Activated CD8-positive, alpha-beta memory T cell treated with anti-CD3 and anti-CD28 coated beads for 4 hours (primary cell): ENCODE results near the gene MOSMO.
A peak's percentile ranks its signal among the peaks of the same experiment; 100 is the strongest.
"Not testable (repeated sequence)": the region's sequence is repeated elsewhere in the genome, so short reads cannot be mapped to it uniquely, and the experiment has no call there.

Experiments used
- DNase-seq, 2 donors: peaks; one replicate each; pipeline ENCODE4 v3.0.0-alpha.2; 2020; ENCODE audit warnings: low read depth in 2 of 2

Gene MOSMO

DNA sequence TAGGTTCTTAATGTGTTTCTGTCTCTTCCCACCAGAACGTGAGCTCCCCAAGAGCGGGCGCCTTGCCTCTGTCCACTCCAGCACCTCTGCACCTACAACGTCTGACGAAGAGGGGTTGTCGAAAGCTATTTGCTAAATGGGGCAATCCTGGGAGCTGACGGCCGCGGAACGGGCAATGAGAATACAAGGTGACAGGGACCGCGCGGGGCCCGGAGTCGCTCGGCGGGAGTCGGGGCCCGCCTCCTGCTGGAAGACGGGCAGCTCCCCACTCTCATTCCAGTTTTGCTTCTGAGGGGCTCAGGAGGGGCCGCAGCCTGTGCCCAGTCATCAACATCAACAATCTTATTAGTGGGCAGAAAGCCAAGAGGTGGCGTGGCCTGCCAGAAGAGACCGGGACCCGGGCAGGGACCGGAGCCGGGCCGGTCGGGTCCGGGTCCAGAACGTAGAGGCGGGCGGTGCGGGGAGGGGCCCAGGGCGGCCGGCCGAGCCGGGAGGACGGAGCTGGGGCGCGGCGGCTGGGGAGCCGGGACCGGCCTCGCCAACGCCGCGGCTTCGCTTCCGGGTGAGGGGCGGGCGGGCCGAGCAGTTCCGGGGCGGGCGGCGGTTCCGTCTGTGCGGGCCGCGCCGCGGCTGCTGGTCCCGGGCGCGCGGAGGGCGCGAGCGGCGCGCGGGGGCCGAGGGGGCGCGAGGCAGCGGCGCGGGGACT, at the start of gene MOSMO:
Gene MOSMO, plus strand, starts transcription at position 603 of the 706 bp plus-strand sequence. CDS start 191 bp downstream, outside the sequence.
- DNase-seq, result peak; percentile 31 to 42

GRCh38 chr16:21959050-21959449, 48.9 kb upstream of the MOSMO start:
- no peak for DNase-seq

DNA sequence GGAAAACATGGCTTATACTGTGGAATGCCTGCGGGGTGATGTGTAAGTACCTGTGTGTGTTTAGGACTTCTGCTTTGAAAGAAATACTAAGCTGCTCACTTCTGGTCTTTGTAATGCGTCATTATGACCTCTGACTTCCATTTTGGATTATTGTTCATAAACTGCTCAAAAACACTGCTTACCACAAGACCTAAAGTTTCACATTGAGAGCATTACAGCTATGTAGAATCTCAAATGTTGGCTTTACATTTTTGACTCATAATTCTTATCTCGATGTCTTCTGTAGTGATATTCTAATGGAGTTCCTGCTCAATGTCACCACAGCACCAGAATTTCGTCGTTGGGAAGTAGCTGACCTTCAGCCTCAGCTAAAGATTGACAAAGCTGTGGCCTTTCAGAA, 45.4 kb upstream of the MOSMO start:
- no peak for DNase-seq

GRCh38 chr16:21963887-21964286, 44.0 kb upstream of the MOSMO start:
- DNase-seq, result no peak

- no peak for DNase-seq
These were observed 43.6 kb upstream of the MOSMO start for GRCh38 chr16:21964353-21964752.

- DNase-seq, result no peak
These were observed 36.1 kb upstream of the MOSMO start for GRCh38 chr16:21971856-21972255.

- DNase-seq, result no peak
These were observed 34.0 kb upstream of the MOSMO start for GRCh38 chr16:21973945-21974344.

- no peak for DNase-seq
These were observed 27.9 kb upstream of the MOSMO start for GRCh38 chr16:21980032-21980431.

- DNase-seq, result no peak
These were observed 25.8 kb upstream of the MOSMO start for GRCh38 chr16:21982108-21982507.

GRCh38 chr16:21984062-21984461, 23.8 kb upstream of the MOSMO start:
- DNase-seq, result no peak

- no peak for DNase-seq
These were observed 22.4 kb upstream of the MOSMO start for GRCh38 chr16:21985524-21985923.

DNA sequence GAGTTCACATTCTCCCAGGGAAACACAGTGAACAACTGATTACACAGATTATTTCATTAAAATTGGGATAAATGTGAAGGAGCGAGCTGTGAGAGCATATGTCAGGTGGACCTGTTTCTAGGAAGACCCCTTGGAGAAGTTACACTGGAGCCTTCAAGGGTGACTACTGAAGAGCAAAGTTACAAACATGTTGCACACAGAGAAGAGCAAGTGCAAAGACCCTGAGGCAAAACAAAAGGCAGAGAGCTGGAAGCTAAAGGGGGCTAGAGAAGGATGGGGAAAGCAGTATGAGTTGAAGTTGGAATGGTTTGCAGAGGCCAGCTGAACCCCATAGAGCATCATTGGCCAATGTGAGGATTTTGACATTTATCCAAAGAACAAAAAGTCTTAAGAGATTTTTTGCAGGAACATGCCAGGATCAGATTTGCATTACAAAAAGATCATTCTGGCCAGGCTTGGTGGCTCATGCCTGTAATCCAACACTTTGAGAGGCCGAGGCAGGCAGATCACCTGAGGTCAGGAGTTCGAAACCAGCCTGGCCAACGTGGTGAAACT, 21.1 kb upstream of the MOSMO start:
- no peak for DNase-seq

- no peak for DNase-seq
These were observed 20.4 kb upstream of the MOSMO start for GRCh38 chr16:21987498-21987897.

DNA sequence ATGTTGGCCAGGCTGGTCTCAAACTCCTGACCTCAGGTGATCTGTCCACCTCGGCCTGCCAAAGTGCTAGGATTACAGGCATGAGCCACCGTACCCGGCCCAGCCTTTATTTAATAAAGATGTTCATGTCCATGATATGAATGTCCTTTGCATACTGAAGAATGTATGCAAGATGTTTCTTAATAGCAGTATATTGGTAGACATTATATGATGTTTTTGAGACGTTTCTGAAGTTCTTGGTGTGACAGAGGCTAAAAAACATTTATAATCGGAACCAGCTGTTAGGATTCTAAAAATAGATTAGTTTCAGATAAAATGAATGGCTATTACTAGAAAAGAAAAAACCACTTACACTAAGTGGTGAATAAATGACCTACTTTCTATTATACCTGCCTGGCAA, 18.8 kb upstream of the MOSMO start:
- no peak for DNase-seq

DNA sequence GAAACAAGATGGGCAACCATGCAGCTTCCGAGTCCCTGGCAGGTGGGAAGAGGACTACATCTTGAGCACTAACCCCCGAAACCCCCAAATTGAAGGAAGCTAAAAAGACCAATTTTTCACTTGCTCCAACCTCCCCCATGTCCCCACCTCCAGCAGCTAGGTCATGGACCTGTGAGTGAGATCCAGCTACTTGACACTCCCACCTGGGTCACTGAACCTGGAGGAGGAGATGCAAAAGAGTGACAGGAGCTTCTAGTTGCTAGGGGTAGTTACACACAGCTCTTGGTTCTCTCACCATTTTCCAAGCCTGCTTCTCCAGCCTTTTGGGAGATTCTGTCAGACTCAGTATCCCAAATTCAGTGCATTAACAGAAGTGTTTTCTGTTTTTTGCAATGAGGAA, 18.2 kb upstream of the MOSMO start:
- no peak for DNase-seq

DNA sequence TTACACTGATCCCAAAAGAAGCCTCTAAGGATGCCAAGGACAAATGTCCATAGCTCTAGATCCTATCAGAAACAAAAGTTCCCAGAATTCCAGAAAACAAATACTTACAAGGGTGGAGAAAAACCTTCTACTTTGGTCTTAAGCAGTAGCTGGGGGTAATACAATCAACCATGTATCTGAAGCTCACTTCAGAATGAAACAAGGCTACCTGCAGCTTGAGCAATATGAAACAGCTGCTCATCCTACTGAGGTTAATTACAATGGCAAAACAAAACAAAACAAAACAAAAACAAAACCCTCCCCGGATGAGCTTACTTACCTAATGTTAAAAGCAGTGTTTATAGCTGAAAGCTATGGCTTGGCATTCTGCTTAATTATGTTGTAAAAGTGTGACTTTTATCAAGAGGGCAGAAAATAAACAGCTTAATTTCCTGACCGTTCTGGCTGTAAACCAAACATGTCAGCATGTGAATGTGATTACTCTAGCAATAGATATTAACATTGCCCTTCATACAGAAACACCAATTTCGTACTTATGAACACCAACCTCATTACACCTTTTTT, 17.4 kb upstream of the MOSMO start:
- no peak for DNase-seq

DNA sequence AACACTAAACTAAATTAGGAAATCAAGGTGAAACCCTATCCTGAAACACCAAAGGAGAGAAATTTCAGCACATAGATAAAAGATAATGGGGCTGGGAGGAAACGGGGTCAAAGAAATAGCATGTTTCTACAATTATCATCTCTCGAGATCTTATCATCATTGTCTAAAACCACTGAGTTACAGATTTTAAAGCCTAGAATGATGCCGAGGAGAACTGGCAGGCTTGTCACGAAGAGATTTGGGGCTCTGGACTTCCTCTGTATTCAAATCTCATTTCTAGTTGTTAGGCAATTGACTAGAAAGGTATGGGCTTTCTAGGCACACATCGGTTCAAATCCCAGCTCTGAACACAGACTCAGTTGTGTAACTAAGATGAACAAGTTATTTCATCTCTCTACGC, 16.3 kb upstream of the MOSMO start:
- DNase-seq, result no peak

DNA sequence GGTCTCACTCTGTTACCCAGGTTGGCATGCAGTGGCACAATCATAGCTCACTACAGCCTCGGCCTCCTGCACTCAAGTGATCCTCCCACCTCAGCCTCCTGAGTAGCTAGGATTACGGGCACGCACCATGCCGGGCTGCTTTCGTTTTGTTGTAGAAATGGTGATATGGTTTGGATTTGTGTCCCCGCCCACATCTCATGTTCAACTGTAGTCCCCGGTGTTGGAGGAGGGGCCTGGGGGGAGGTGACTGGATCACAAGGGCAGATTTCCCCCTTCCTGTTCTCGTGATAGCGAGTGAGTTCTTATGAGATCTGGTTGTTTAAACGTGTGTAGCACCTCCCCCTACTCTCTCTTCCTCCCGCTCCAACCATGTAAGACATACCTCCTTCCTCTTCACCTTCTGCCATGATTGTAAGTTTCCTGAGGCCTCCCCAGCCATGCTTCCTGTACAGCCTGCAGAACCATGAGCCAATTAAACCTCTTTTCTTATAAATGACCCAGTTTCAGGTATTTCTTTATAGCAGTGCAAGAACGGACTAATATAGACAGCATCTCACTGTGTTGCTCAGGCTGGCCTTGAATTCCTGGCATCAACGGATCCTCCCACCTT, 12.9 kb upstream of the MOSMO start:
- DNase-seq, result no peak

DNA sequence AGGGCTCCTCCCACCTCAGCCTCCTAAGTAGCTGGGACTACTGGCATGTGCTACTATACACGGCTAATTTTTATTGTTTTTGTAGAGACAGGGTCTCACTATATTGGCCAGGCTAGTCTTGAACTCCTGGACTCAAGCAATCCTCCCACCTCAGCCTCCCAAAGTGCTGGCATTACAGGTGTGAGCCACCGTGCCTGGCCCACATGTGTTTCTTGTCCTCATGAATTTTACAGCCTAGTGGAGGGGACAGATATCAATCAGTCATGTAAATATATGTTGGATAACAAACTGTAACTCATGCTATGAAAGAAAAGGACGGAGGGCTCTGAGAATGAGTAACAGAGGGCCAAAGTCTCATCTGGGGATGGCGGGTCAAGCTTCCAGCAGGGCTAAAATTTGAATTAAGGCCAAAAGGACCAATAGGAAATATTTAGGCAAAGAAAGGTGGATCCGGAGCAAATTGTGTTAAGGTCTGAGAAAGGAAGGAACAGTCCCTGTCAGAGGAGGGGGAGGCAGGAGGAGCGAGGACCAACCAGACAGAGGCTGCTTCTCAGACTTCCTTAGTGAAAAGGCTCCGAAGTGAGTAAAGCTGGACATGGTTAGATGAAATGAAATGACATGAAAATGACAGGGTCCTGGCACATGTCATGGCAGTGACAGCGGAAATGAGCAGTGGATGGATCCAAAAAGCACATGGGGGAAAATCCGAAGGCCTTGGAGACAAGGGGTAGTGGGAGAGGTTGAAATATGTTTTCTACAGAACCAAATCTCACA, 10.8 kb upstream of the MOSMO start:
- DNase-seq, result no peak

DNA sequence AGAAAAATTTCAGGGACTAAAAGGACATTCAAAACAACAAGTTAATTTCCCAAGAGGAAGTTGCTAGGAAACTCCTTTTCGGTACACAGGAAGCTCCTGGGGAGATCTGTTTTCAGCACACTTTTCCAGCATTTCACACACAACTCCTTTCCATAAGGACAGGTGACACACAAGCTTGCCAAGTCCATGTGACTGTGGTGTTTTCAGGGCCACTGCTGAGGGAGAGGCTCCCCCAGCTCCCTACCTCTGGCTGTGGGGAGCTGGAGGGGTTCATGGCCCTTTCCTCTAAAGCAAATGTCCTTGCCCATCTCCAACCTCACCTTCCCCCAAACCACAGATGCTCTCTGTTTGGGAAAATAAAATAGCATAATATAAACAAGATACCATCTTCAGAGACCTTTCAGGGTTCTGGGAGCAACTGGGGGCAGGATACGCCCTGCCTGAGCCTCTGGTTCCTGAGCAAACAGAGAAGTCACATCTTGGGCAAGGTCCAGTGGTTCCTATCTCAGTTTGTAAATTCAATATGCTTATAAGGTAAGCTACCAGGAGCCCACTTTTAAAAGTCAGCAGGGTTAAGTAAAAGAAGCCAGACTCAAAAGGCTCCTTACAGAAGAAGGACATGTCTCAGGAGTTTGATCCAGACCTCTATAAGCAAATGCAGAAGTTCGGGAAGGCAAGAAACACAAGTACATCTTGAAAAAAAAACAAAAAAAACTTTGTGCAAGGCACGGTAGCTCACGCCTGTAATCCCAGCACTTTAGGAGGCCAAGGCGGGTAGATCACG, 10.0 kb upstream of the MOSMO start:
- no peak for DNase-seq

DNA sequence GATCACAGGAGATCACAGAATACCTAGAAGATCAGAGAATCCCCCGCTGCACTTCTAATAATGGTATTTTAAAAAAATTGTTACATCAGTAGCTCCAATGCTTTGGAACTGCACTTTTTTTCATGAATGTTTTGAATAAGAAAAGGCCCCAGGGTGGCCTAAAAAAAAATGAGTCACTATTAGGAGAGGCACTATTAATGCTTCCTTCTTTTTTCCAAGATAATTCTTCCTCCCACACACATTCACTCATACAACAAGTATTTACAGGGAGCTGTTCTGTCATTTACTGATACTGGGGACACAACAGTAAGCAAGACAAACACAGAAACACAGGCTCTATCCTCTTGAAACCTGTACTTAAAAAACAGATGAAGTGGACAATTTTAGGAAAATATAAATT, 6.3 kb upstream of the MOSMO start:
- no peak for DNase-seq

GRCh38 chr16:22002047-22002446, 5.9 kb upstream of the MOSMO start:
- DNase-seq, result not testable (repeated sequence)
